Suprapubic skin (tissue), 4 donors: ENCODE results near the gene MAT2B. TPM values are rescaled to one million over a fixed set of nuclear protein-coding genes. Genes with fewer than 3 reads are reported as not detected.
"Not testable (repeated sequence)": the region's sequence is repeated elsewhere in the genome, so short reads cannot be mapped to it uniquely, and the experiment has no call there.

Experiments used
- DNase-seq, 2 donors: peaks; one replicate each; pipeline ENCODE4 v3.0.0-alpha.2; 2019; ENCODE audit warnings: low spot score in 2 of 2
- H3K27ac ChIP-seq: fragments of 200-600 bp; sonication (generic); one replicate; pipeline ENCODE4 v1.5.1; 2019
- H3K27me3 ChIP-seq: fragments of 200-600 bp; sonication (generic); one replicate; pipeline ENCODE4 v1.5.1; 2019
- H3K36me3 ChIP-seq: fragments of 200-600 bp; sonication (generic); one replicate; pipeline ENCODE4 v1.5.1; 2019
- H3K4me1 ChIP-seq: fragments of 200-600 bp; sonication (generic); one replicate; pipeline ENCODE4 v1.5.1; 2019
- H3K4me3 ChIP-seq: fragments of 200-600 bp; sonication (generic); one replicate; pipeline ENCODE4 v1.5.1; 2019; ENCODE audit warnings: mild to moderate bottlenecking
- H3K9me3 ChIP-seq: fragments of 200-600 bp; sonication (generic); one replicate; pipeline ENCODE4 v1.5.1; 2019
- CTCF ChIP-seq, 2 donors: fragments of 200-600 bp in 1 of 2; fragments of 450-650 bp in 1 of 2; sonication (generic) in 1 of 2; IDR thresholded peaks; one replicate each; pipeline ENCODE4 v1.5.1; 2016 to 2019; ENCODE audit warnings: antibody characterized with exemption in 2 of 2, mild to moderate bottlenecking in 1 of 2, moderate library complexity in 1 of 2
- EP300 ChIP-seq: sonication (generic); formaldehyde crosslinking; IDR thresholded peaks from one replicate; pipeline ENCODE4 v1.6.1; 2017; ENCODE audit warnings: antibody characterized with exemption
- POLR2A ChIP-seq, 2 donors: fragments of 450-650 bp; IDR thresholded peaks; one replicate each; pipeline ENCODE4 v1.6.1; 2017; ENCODE audit warnings: antibody characterized with exemption in 2 of 2, mild to moderate bottlenecking in 2 of 2, moderate library complexity in 2 of 2
- POLR2AphosphoS5 ChIP-seq, 3 donors: sonication (generic); formaldehyde crosslinking; IDR thresholded peaks; one replicate each; pipeline ENCODE4 v1.6.1; 2017; ENCODE audit warnings: antibody characterized with exemption in 3 of 3
- WGBS: methylation state at CpG from one replicate; pipeline ENCODE4 v1.1.5; 2018; 5-methylcytosine and 5-hydroxymethylcytosine counted together
- total RNA-seq, 4 donors: library from RNA; depleted of rRNA; stranded (reverse); fragments of >200 nt; gene quantifications; one replicate each; pipeline ENCODE4 v1.1.0, GENCODE V29; 2016

MAT2B gene
- total RNA-seq, 4 donors from 2014 or later: 30.1 to 42.6 (median 33.9) TPM

- no peak for DNase-seq
- no peak for TF ChIP-seq POLR2AphosphoS5 (IDR thresholded peaks at IDR 0.05)
- no peak for TF ChIP-seq EP300
- no peak for TF ChIP-seq POLR2A (IDR thresholded peaks at IDR 0.05)
- TF ChIP-seq CTCF (IDR thresholded peaks at IDR 0.05): no peak
- no peak overlapping the region for H3K4me3 ChIP-seq
- no peak overlapping the region for H3K27ac ChIP-seq
- H3K9me3 ChIP-seq: no peaks in the 10 kb centered on the region
- H3K27me3 ChIP-seq: no peaks in the 10 kb centered on the region
- no peaks in the 10 kb centered on the region for H3K36me3 ChIP-seq
- WGBS: 57% methylated on average over 5 of the region's 5 CpGs
- no peaks in the 10 kb centered on the region for H3K4me1 ChIP-seq
Observed at GRCh38 chr5:163532171-163533084, 27.0 kb downstream of the MAT2B start.

- no peaks in the 10 kb centered on the region for H3K9me3 ChIP-seq
- DNase-seq: no peak
- no peaks in the 10 kb centered on the region for H3K4me1 ChIP-seq
- 55% methylated on average over 2 of the region's 2 CpGs for WGBS
- no peaks in the 10 kb centered on the region for H3K36me3 ChIP-seq
- no peak overlapping the region for H3K27ac ChIP-seq
- no peaks in the 10 kb centered on the region for H3K27me3 ChIP-seq
- H3K4me3 ChIP-seq: no peak overlapping the region
- TF ChIP-seq EP300 (no peak), CTCF (IDR thresholded peaks at IDR 0.05) (no peak), POLR2AphosphoS5 (IDR thresholded peaks at IDR 0.05) (no peak), POLR2A (IDR thresholded peaks at IDR 0.05) (no peak)
Observed at GRCh38 chr5:163533223-163533622, 27.8 kb downstream of the MAT2B start.

GRCh38 chr5:163534492-163535094 lies 29.2 kb downstream of the MAT2B start:
- Histone ChIP-seq H3K36me3 (no peaks in the 10 kb centered on the region), H3K4me1 (no peaks in the 10 kb centered on the region), H3K4me3 (no peak overlapping the region), H3K27ac (no peak overlapping the region), H3K9me3 (no peaks in the 10 kb centered on the region), H3K27me3 (no peaks in the 10 kb centered on the region)
- WGBS: 31% methylated on average over 2 of the region's 2 CpGs
- TF ChIP-seq POLR2AphosphoS5 (IDR thresholded peaks at IDR 0.05): no peak
- TF ChIP-seq POLR2A (IDR thresholded peaks at IDR 0.05): no peak
- TF ChIP-seq EP300: no peak
- no peak for DNase-seq

GRCh38 chr5:163535290-163535689 lies 29.9 kb downstream of the MAT2B start:
- Histone ChIP-seq H3K27me3 (no peaks in the 10 kb centered on the region), H3K36me3 (no peaks in the 10 kb centered on the region), H3K4me3 (no peak overlapping the region), H3K4me1 (no peaks in the 10 kb centered on the region), H3K9me3 (no peaks in the 10 kb centered on the region), H3K27ac (no peak overlapping the region)
- DNase-seq: no peak
- WGBS: 78% methylated on average over 3 of the region's 3 CpGs
- TF ChIP-seq EP300: no peak
- TF ChIP-seq POLR2AphosphoS5 (IDR thresholded peaks at IDR 0.05): no peak
- TF ChIP-seq CTCF (IDR thresholded peaks at IDR 0.05): no peak
- no peak for TF ChIP-seq POLR2A (IDR thresholded peaks at IDR 0.05)

GRCh38 chr5:163536442-163536841 lies 31.0 kb downstream of the MAT2B start:
- not testable (repeated sequence) for H3K4me3 ChIP-seq, H3K9me3 ChIP-seq, H3K36me3 ChIP-seq, H3K4me1 ChIP-seq, H3K27me3 ChIP-seq, H3K27ac ChIP-seq, DNase-seq
- WGBS: 84% methylated on average over 3 of the region's 3 CpGs

- Histone ChIP-seq H3K9me3 (no peaks in the 10 kb centered on the region), H3K27me3 (peaks cover 7% of the 10 kb centered on the region), H3K27ac (no peak overlapping the region), H3K4me1 (no peaks in the 10 kb centered on the region), H3K4me3 (no peak overlapping the region), H3K36me3 (no peaks in the 10 kb centered on the region)
- WGBS: 76% methylated on average over 1 of the region's 1 CpG
- TF ChIP-seq CTCF (IDR thresholded peaks at IDR 0.05): no peak
- no peak for TF ChIP-seq POLR2A (IDR thresholded peaks at IDR 0.05)
- no peak for TF ChIP-seq EP300
- no peak for TF ChIP-seq POLR2AphosphoS5 (IDR thresholded peaks at IDR 0.05)
- DNase-seq: no peak
Observed at GRCh38 chr5:163540696-163541095, 35.3 kb downstream of the MAT2B start.
